Esophagus squamous epithelium (tissue), 4 donors: Measurements from ENCODE around the gene ZSCAN10.

Experiments used
- CTCF ChIP-seq, 6 experiments: fragments of 450-650 bp in 4 of 6; fragments of 200-600 bp in 2 of 6; sonication (generic) in 2 of 6; IDR thresholded peaks; one replicate each; pipeline ENCODE4 v1.5.1; 2016 to 2019; ENCODE audit warnings: antibody characterized with exemption in 6 of 6, mild to moderate bottlenecking in 4 of 6, moderate library complexity in 4 of 6
- POLR2A ChIP-seq, 4 donors: fragments of 450-650 bp; IDR thresholded peaks; one replicate each; pipeline ENCODE4 v1.6.1; 2017; ENCODE audit warnings: antibody characterized with exemption in 4 of 4, mild to moderate bottlenecking in 4 of 4, moderate library complexity in 3 of 4

GRCh38 chr16:3063625-3064386, 35.3 kb downstream of the ZSCAN10 start:
- TF ChIP-seq CTCF (IDR thresholded peaks at IDR 0.05) (no peak), POLR2A (IDR thresholded peaks at IDR 0.05) (no peak)
